Activated naive CD4-positive, alpha-beta T cell treated with anti-CD3 and anti-CD28 coated beads for 36 hours (primary cell): ENCODE measurements around the gene CNDP2. TPM values are rescaled to one million over a fixed set of nuclear protein-coding genes. Genes with fewer than 3 reads are reported as not detected.
"Not testable (repeated sequence)": the region's sequence is repeated elsewhere in the genome, so short reads cannot be mapped to it uniquely, and the experiment has no call there.

Experiments used
- CTCF ChIA-PET: fragments of 350-600 bp; sonication (Branson Sonifier 250); formaldehyde crosslinking; loops from one replicate; lab custom pipeline; 2021; ENCODE audit warnings: antibody characterized with exemption; lab: Charles Lee
- DNase-seq: peaks from one replicate; pipeline ENCODE4 v3.0.0-alpha.2; 2020
- H3K27ac Mint-ChIP-seq: one replicate; pipeline ENCODE4 v1.8.0; 2021; ENCODE audit warnings: mild to moderate bottlenecking, mixed read lengths
- H3K27me3 Mint-ChIP-seq: one replicate; pipeline ENCODE4 v1.8.0; 2021; ENCODE audit warnings: low read depth, mixed read lengths
- H3K36me3 Mint-ChIP-seq: one replicate; pipeline ENCODE4 v1.8.0; 2021; ENCODE audit warnings: low read depth, mixed read lengths
- H3K4me1 Mint-ChIP-seq: one replicate; pipeline ENCODE4 v1.8.0; 2021; ENCODE audit warnings: low read depth, mixed read lengths
- H3K4me3 Mint-ChIP-seq: one replicate; pipeline ENCODE4 v1.8.0; 2021; ENCODE audit warnings: mild to moderate bottlenecking, moderate library complexity, mixed read lengths
- H3K9me3 Mint-ChIP-seq: one replicate; pipeline ENCODE4 v1.8.0; 2021; ENCODE audit warnings: mixed read lengths
- intact Hi-C: fragments of 100-400 bp; cut with micrococcal nuclease; formaldehyde crosslinking; loops from one replicate; pipeline ENCODE4 v1.15.1; 2023
- total RNA-seq, 2 experiments: library from RNA; stranded (reverse); gene quantifications; one replicate each; pipeline ENCODE4 v1.2.3, GENCODE V29; 2021

Gene CNDP2
- total RNA-seq, 2 experiments from 2014 or later: 101 to 107 TPM

DNA sequence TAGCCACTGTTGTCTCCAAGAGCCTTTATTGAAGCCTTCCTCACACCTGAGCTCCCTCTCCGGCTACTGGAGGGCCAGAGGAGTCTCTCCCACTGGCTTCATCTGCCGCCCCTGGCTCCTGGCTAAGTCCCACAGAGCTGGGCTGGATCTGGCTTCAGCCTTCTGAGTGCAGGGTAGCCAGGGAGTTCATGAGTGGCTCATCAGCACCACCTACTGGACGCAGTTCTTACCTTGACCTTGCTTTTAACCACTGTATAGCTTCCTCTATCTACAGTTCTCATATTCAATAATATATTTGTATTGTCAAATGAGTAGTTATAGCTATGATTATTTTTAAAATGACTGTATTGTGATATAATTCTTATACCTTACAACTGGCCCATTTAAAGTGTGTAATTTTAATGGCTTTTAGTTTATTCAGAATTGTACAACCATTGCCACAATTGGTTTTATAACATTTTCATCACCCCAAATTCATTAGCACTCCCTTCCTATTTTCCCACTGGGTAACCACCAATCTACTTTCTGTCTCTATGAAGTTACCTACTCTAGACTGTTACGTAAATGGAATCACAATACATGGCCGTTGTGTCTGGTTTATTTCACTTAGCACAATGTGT, 55.9 kb downstream of the CNDP2 start:
- CTCF ChIA-PET: interaction anchor here (0.6 to 2.0 kb wide), 48 partner anchors 8 to 1786 kb away, joined by 3 to 28 read pairs (median 5); no protein-coding TSS in a partner anchor
- H3K27ac Mint-ChIP-seq: no peak overlapping the region
- peaks cover 15% of the 10 kb centered on the region for H3K9me3 Mint-ChIP-seq
- H3K36me3 Mint-ChIP-seq: peaks cover 2% of the 10 kb centered on the region
- DNase-seq: peak; percentile 88
- no peak overlapping the region for H3K4me3 Mint-ChIP-seq
- H3K4me1 Mint-ChIP-seq: no peaks in the 10 kb centered on the region
- H3K27me3 Mint-ChIP-seq: peaks cover 2% of the 10 kb centered on the region
- intact Hi-C loops: loop anchor here (1.0 kb wide), 4 partner anchors 53 to 356 kb away; no protein-coding TSS in a partner anchor

DNA sequence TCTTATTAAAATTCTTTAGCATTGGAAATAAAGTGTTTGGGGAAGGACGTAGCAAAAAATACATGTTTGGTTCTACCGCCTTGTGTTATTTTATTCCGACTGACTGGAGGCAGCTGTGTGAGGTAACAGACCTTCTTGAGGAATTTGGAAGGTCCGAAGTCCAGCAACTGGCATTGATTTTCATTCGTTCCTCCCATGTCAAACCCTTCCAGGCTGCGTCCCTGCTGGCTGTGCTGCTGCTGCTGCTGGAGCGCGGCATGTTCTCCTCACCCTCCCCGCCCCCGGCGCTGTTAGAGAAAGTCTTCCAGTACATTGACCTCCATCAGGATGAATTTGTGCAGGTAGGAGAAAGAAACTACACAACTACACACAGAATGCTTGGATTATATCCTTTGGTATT, 60.0 kb downstream of the CNDP2 start:
- no peak overlapping the region for H3K4me3 Mint-ChIP-seq
- no peak overlapping the region for H3K27ac Mint-ChIP-seq
- H3K4me1 Mint-ChIP-seq: no peaks in the 10 kb centered on the region
- H3K36me3 Mint-ChIP-seq: no peaks in the 10 kb centered on the region
- intact Hi-C loops: no loop called here
- no peak for DNase-seq
- CTCF ChIA-PET: interaction anchor here (0.7 kb wide), 1 partner anchor 44 kb away, joined by 3 read pairs; no protein-coding TSS in a partner anchor
- no peaks in the 10 kb centered on the region for H3K9me3 Mint-ChIP-seq
- peaks cover 2% of the 10 kb centered on the region for H3K27me3 Mint-ChIP-seq

DNA sequence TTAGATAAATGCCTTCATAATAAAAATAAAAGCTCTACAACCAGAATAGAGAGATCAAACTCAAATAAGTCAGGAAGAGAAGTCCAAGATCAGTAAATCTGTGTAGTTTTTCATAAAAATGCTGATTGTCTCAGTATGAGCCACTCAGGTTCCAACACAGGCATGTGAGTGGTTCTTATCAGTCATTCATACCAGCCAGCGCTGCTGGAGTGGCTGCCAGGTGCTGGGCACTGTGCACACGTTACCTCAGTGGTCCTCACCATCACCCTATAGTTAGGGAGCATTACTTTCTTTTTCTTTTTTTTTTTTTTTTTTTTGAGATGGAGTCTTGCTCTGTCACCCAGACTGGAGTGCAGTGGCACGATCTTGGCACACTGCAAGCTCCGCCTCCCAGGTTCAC, 61.9 kb downstream of the CNDP2 start:
- no peaks in the 10 kb centered on the region for H3K27me3 Mint-ChIP-seq
- intact Hi-C loops: no loop called here
- H3K36me3 Mint-ChIP-seq: no peaks in the 10 kb centered on the region
- H3K9me3 Mint-ChIP-seq: no peaks in the 10 kb centered on the region
- no peak overlapping the region for H3K4me3 Mint-ChIP-seq
- CTCF ChIA-PET: interaction anchor here (1.3 kb wide), 1 partner anchor 14 kb away, joined by 3 read pairs; no protein-coding TSS in a partner anchor
- no peak overlapping the region for H3K27ac Mint-ChIP-seq
- no peaks in the 10 kb centered on the region for H3K4me1 Mint-ChIP-seq
- no peak for DNase-seq

DNA sequence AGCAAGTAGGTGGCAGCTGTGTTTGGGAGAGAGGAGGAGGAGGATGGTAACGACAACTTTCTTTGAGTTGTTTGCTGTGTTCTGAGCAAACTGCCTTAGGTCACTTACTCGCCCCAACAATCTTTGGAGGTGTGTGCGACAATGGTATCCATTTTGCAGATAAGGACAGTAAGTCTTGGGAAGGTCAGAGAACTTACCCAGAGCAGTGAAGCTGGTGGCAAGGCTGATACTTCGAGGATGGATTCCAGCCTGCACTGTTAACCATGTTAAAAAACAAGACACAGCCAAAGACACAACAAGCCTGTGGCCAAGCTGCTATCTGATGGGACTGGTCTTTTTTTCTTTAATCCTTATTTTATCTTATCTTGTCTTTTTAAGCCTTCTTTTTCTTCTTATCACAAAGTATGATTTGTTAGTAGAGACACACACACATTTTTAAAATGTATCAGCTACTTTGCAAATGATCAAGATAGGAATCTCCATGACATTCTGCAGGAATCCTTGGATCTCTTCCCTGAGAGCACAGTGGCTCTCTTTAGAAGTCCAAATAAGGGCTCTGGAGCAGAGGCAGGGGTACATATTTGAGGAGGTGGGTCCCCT, 66.1 kb downstream of the CNDP2 start:
- H3K27me3 Mint-ChIP-seq: no peaks in the 10 kb centered on the region
- H3K27ac Mint-ChIP-seq: no peak overlapping the region
- intact Hi-C loops: no loop called here
- H3K4me1 Mint-ChIP-seq: no peaks in the 10 kb centered on the region
- H3K4me3 Mint-ChIP-seq: no peak overlapping the region
- peaks cover 13% of the 10 kb centered on the region for H3K9me3 Mint-ChIP-seq
- CTCF ChIA-PET: interaction anchor here (1.2 to 1.8 kb wide), 2 partner anchors 10 to 50 kb away, joined by 3 to 5 read pairs; no protein-coding TSS in a partner anchor
- peaks cover 6% of the 10 kb centered on the region for H3K36me3 Mint-ChIP-seq
- no peak for DNase-seq

DNA sequence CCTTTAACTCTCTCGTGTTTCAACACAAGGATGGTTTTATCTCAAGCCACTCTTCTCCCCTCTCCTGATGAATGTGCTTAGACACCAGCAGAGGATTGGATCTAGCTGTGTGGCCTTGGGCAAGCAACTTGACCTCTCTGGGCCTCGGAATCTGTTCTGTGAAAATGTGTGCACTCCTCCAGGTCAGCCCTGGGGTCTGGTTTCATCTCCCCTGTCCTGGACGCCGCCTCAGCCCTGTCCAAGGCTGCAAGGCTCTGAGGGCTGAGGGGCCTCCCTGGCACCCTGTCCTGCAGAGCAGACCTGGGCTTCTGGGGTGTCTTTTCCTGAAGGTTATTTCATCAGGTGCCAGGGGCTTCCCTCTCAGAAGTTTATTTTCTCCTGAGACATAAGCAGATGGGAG, 66.6 kb downstream of the CNDP2 start:
- CTCF ChIA-PET: interaction anchor here (1.8 kb wide), 1 partner anchor 11 kb away, joined by 5 read pairs; no protein-coding TSS in a partner anchor
- Mint-ChIP-seq H3K4me1 (no peaks in the 10 kb centered on the region), H3K9me3 (peaks cover 13% of the 10 kb centered on the region), H3K4me3 (no peak overlapping the region), H3K27ac (no peak overlapping the region), H3K27me3 (no peaks in the 10 kb centered on the region), H3K36me3 (peaks cover 6% of the 10 kb centered on the region)
- intact Hi-C loops: no loop called here
- DNase-seq: no peak

DNA sequence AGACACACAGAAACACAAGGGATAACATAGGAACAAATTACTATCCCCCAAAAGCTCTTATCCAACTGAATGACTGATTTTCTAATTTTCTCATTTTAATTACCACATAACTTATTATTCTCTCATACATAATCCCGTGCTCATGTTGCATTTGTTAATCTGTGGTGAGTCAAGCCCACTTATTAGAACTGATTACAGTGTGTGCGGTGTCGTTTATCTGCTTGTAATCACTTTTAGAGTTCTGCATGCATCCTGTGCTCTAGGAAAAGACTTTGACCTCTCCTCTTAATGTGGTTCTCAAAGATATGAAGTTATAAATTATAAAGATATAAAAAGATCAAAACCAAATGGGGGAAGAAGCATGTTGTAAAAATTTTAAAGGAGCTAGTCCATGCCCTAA, 67.8 kb downstream of the CNDP2 start:
- intact Hi-C loops: no loop called here
- H3K9me3 Mint-ChIP-seq: peaks cover 13% of the 10 kb centered on the region
- peaks cover 10% of the 10 kb centered on the region for H3K27me3 Mint-ChIP-seq
- no peak overlapping the region for H3K4me3 Mint-ChIP-seq
- CTCF ChIA-PET: interaction anchor here (2.4 kb wide), 1 partner anchor 12 kb away, joined by 8 read pairs; no protein-coding TSS in a partner anchor
- H3K4me1 Mint-ChIP-seq: no peaks in the 10 kb centered on the region
- DNase-seq: no peak
- H3K27ac Mint-ChIP-seq: no peak overlapping the region
- peaks cover 6% of the 10 kb centered on the region for H3K36me3 Mint-ChIP-seq

DNA sequence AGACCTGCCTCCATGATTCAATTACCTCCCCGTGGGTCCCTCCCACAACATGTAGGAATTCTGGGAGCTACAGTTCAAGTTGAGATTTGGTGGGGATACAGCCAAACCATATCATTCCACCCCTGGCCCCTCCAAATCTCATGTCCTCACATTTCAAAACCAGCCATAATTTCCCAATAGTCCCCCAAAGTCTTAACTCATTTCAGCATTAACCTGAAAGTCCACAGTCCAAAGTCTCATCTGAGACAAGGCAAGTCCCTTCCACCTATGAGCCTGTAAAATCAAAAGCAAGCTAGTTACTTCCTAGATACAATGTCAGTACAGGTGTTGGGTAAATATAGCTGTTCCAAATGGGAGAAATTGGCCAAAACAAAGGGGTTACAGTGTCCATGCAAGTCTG, 69.0 kb downstream of the CNDP2 start:
- CTCF ChIA-PET: interaction anchor here (2.4 kb wide), 1 partner anchor 13 kb away, joined by 8 read pairs; no protein-coding TSS in a partner anchor
- H3K27ac Mint-ChIP-seq, DNase-seq, H3K4me3 Mint-ChIP-seq, H3K36me3 Mint-ChIP-seq, H3K4me1 Mint-ChIP-seq, intact Hi-C loops: not testable (repeated sequence)
- Mint-ChIP-seq H3K27me3 (peaks cover 11% of the 10 kb centered on the region), H3K9me3 (peaks cover 13% of the 10 kb centered on the region)

DNA sequence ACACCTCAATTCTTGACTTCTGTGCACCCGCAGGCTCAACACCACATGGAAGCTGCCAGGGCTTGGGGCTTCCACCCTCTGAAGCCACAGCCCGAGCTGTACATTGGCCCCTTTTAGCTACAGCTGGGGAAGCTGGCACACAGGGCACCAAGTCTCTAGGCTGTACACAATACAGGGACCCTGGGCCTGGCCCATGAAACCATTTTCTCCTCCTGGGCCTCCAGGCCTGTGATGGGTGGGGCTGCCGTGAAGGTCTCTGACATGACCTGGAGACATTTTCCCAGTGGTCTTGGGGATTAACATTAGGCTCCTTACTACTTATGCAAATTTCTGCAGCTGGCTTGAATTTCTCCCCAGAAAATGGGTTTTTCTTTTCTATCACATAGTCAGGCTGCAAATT, 69.8 kb downstream of the CNDP2 start:
- H3K4me3 Mint-ChIP-seq, CTCF ChIA-PET, H3K36me3 Mint-ChIP-seq, intact Hi-C loops, H3K4me1 Mint-ChIP-seq, DNase-seq, H3K27ac Mint-ChIP-seq: not testable (repeated sequence)
- Mint-ChIP-seq H3K9me3 (peaks cover 13% of the 10 kb centered on the region), H3K27me3 (peaks cover 11% of the 10 kb centered on the region)

DNA sequence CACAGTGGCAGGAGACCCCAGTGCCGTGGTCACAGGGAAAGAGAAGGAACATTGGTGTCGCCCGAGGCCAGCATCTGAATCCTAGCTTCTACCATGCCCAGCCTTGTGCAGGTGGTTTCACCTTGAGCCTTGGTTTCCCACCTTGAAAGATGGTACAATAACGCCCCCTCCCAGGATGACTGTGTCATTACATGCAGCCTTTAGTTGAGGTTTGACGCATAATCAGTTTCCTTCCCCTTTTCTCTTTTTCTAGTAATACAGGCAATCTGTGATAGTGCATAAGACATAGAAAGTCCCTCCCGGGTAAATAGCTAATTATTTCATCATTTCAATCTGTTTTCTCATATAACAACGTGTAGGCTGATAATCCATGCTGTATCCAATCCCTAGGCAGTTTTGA, 71.7 kb downstream of the CNDP2 start:
- Mint-ChIP-seq H3K27ac (no peak overlapping the region), H3K9me3 (peaks cover 13% of the 10 kb centered on the region), H3K36me3 (peaks cover 6% of the 10 kb centered on the region), H3K4me3 (no peak overlapping the region), H3K27me3 (peaks cover 11% of the 10 kb centered on the region), H3K4me1 (no peaks in the 10 kb centered on the region)
- intact Hi-C loops: no loop called here
- CTCF ChIA-PET: interaction anchor here (0.5 to 1.2 kb wide), 3 partner anchors 16 to 809 kb away, joined by 3 to 7 read pairs (median 6); no protein-coding TSS in a partner anchor
- DNase-seq: peak; percentile 10

DNA sequence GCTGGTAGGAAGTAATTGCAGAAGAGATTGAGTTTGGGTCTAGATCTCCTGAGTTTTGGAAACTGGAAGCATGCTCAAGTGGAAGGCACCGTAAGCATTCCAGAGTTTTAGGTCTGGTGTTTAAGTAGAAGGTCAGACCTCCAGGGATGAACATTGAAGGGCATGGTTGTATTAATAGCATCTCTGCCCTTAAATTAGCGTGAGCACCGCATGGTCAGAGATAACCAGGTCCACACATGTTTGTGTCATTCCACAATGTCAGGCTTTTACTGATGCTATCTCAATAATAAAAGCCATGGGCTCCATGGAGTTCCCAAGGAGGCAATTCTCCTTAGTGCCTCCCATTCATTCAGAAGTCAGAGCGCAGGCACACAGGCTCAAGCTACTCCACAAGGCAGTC, 73.2 kb downstream of the CNDP2 start:
- intact Hi-C loops: no loop called here
- no peak overlapping the region for H3K4me3 Mint-ChIP-seq
- H3K4me1 Mint-ChIP-seq: no peaks in the 10 kb centered on the region
- DNase-seq: no peak
- peaks cover 13% of the 10 kb centered on the region for H3K9me3 Mint-ChIP-seq
- H3K27me3 Mint-ChIP-seq: peaks cover 11% of the 10 kb centered on the region
- peaks cover 6% of the 10 kb centered on the region for H3K36me3 Mint-ChIP-seq
- CTCF ChIA-PET: interaction anchor here (0.7 kb wide), 1 partner anchor 381 kb away, joined by 3 read pairs; no protein-coding TSS in a partner anchor
- no peak overlapping the region for H3K27ac Mint-ChIP-seq

DNA sequence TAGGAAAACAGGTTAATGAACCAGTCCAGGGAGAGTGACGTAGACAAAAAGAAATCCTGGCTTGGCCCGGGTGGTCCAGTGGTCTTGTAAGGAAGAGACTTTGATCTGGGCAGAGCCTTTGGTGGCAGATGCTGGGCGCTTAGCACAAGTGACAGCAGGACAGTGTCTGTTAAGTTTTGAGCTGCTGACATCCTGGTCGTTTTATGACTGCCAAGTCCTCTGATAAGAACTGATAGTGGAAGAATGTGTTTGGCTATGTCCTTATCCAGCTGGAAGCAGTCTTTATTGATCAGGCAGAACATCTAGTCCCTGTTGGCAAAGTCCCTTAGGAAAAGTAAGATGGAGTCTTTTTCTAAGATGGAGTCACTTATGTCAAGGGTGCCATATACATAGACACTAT, 74.1 kb downstream of the CNDP2 start:
- H3K4me3 Mint-ChIP-seq: no peak overlapping the region
- no peak overlapping the region for H3K27ac Mint-ChIP-seq
- H3K27me3 Mint-ChIP-seq: peaks cover 11% of the 10 kb centered on the region
- CTCF ChIA-PET: interaction anchor here (1.8 kb wide), 1 partner anchor 18 kb away, joined by 8 read pairs; no protein-coding TSS in a partner anchor
- DNase-seq: no peak
- H3K4me1 Mint-ChIP-seq: no peaks in the 10 kb centered on the region
- H3K36me3 Mint-ChIP-seq: peaks cover 6% of the 10 kb centered on the region
- H3K9me3 Mint-ChIP-seq: peaks cover 13% of the 10 kb centered on the region
- intact Hi-C loops: no loop called here

DNA sequence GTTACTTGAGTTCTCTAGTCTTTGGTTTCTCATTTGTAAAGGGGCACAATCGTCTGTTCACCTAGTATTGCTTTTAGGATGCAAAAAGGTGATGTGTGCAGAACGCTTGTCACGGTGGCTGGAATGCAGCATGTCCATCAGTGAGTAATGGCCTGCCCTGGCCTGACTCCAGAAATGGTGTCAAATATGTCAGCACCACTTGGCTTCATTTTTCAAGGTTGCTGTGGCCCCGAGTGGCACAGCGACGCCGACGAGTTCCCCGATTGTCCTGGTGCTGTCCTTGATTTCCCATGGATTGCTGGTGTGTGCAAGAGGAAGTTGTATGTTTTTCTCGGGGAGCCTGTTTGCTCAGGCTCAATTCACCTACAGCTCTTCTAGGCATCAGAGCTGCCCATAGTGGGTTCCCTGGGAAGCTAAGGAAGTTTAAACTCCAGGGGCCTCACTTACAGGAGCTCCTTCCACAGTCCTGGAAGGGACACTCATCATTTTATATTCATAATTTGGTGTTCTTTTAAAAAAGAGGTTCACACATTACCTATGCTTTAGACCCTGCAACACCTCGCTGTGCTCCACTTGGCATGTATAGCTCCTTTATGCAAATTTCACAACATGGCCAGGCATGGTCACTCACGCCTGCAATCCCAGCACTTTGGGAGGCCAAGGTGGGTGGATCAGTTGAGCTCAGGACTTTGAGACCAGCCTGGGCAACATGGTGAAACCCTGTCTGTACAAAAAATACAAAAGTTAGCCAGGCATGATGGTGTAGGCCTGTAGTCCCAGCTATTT, 75.9 kb downstream of the CNDP2 start:
- Mint-ChIP-seq H3K9me3 (peaks cover 2% of the 10 kb centered on the region), H3K27me3 (peaks cover 11% of the 10 kb centered on the region), H3K4me3 (no peak overlapping the region), H3K4me1 (no peaks in the 10 kb centered on the region), H3K27ac (no peak overlapping the region), H3K36me3 (no peaks in the 10 kb centered on the region)
- CTCF ChIA-PET: interaction anchor here (0.5 to 0.6 kb wide), 2 partner anchors 25 to 91 kb away, joined by 4 read pairs; no protein-coding TSS in a partner anchor
- intact Hi-C loops: no loop called here
- no peak for DNase-seq
